HepG2 (cell line): ENCODE measurements around the gene SLC16A3. TPM values are rescaled to one million over a fixed set of nuclear protein-coding genes. Genes with fewer than 3 reads are reported as not detected.
A peak's percentile ranks its signal among the peaks of the same experiment; 100 is the strongest.

Experiments used
- ATF7-NPFF ChIP-seq: sonication (generic); formaldehyde crosslinking; IDR thresholded peaks from 2 replicates; pipeline ENCODE4 v1.8.1; 2023; ENCODE audit warnings: mild to moderate bottlenecking, low read depth, missing genetic modification reagents, moderate library complexity
- BRCA1 ChIP-seq: sonication (generic); formaldehyde crosslinking; IDR thresholded peaks from 2 replicates; pipeline ENCODE4 v1.4.0; 2020; ENCODE audit warnings: missing genetic modification reagents
- DRAP1 ChIP-seq: IDR thresholded peaks from 2 replicates; pipeline ENCODE4 v1.6.1; 2016; ENCODE audit warnings: missing genetic modification reagents, missing compliant biosample characterization
- GFI1 ChIP-seq: sonication (generic); formaldehyde crosslinking; IDR thresholded peaks from 2 replicates; pipeline ENCODE4 v1.5.0; 2020; ENCODE audit warnings: missing genetic modification reagents, mild to moderate bottlenecking, borderline replicate concordance
- HMG20B ChIP-seq: conservative IDR thresholded peaks from 2 replicates; pipeline ENCODE4 v1.6.1; 2016; ENCODE audit warnings: missing genetic modification reagents, missing compliant biosample characterization
- JUNB ChIP-seq: sonication (generic); formaldehyde crosslinking; IDR thresholded peaks from 2 replicates; pipeline ENCODE4 v1.8.0; 2022; ENCODE audit warnings: missing genetic modification reagents, mild to moderate bottlenecking, borderline replicate concordance
- MTA1 ChIP-seq: sonication (generic); formaldehyde crosslinking; IDR thresholded peaks from 2 replicates; pipeline ENCODE4 v1.4.0; 2020; ENCODE audit warnings: missing genetic modification reagents, mild to moderate bottlenecking, borderline replicate concordance
- RBM39 ChIP-seq: fragments of 200-400 bp; formaldehyde crosslinking; IDR thresholded peaks from one replicate; pipeline ENCODE4 v1.6.1; 2018; ENCODE audit warnings: antibody characterized with exemption, mild to moderate bottlenecking, low read depth, low read length; ENCODE audit not compliant: poor library complexity, severe bottlenecking
- SIN3B ChIP-seq: fragments of 150-350 bp; IDR thresholded peaks from 2 replicates; pipeline ENCODE4 v1.6.1; 2014; ENCODE audit warnings: low read length
- TMF1 ChIP-seq: sonication (generic); formaldehyde crosslinking; IDR thresholded peaks from 2 replicates; pipeline ENCODE4 v1.8.1; 2022; ENCODE audit warnings: low read depth, missing genetic modification reagents
- ZNF280D ChIP-seq: sonication (generic); formaldehyde crosslinking; IDR thresholded peaks from 2 replicates; pipeline ENCODE4 v1.5.1; 2020; ENCODE audit warnings: mild to moderate bottlenecking, missing genetic modification reagents
- ZNF343 ChIP-seq: sonication (generic); formaldehyde crosslinking; IDR thresholded peaks from 2 replicates; pipeline ENCODE4 v1.4.0; 2020; ENCODE audit warnings: mild to moderate bottlenecking, missing genetic modification reagents
- ZNF414 ChIP-seq: sonication (generic); formaldehyde crosslinking; IDR thresholded peaks from 2 replicates; pipeline ENCODE4 v1.5.0; 2020; ENCODE audit warnings: missing genetic modification reagents
- ZNF549 ChIP-seq: sonication (generic); formaldehyde crosslinking; IDR thresholded peaks from 2 replicates; pipeline ENCODE4 v1.5.0; 2020; ENCODE audit warnings: missing genetic modification reagents
- ZNF576 ChIP-seq: sonication (generic); formaldehyde crosslinking; IDR thresholded peaks from 2 replicates; pipeline ENCODE4 v1.4.0; 2020; ENCODE audit warnings: mild to moderate bottlenecking, missing genetic modification reagents
- ZNF773 ChIP-seq: sonication (generic); formaldehyde crosslinking; IDR thresholded peaks from 2 replicates; pipeline ENCODE4 v1.4.0; 2020; ENCODE audit warnings: missing genetic modification reagents, borderline replicate concordance
- ZNF816 ChIP-seq: sonication (generic); formaldehyde crosslinking; IDR thresholded peaks from 2 replicates; pipeline ENCODE4 v1.8.0; 2022; ENCODE audit warnings: missing genetic modification reagents, mild to moderate bottlenecking, borderline replicate concordance
- polyA plus RNA-seq, 8 experiments: library from polyadenylated mRNA; depleted of rRNA in 3 of 8; stranded (reverse) in 7 of 8; unstranded in 1 of 8; fragments of >200 nt; fragmentation: Illumina TruSeq in 4 of 8; extraction: Trizol in 4 of 8; gene quantifications; 2 replicates each; pipeline versions ENCODE4 v1.2.1 to v1.2.3, GENCODE V29; 2011 to 2016; ENCODE audit warnings: low read depth in 4 of 8, missing spikeins in 1 of 8, mixed read lengths in 1 of 8; ENCODE audit not compliant: insufficient read depth in 1 of 8
- total RNA-seq, 5 experiments: library from RNA; depleted of rRNA; stranded (reverse); fragments of >200 nt; fragmentation: Illumina TruSeq; extraction: Trizol; gene quantifications; 2 replicates each; pipeline ENCODE4 v1.2.3, GENCODE V29; 2016; ENCODE audit warnings: low read depth in 1 of 5
- TF ChIP-seq, protein P1 (sequence below): sonication (generic); formaldehyde crosslinking; conservative IDR thresholded peaks from 2 replicates; pipeline ENCODE4 v1.4.0; 2020; ENCODE audit warnings: missing genetic modification reagents
- TF ChIP-seq, protein P2 (sequence below): IDR thresholded peaks from 2 replicates; pipeline ENCODE4 v1.6.1; 2016; ENCODE audit warnings: missing compliant biosample characterization, missing genetic modification reagents, borderline replicate concordance

The SLC16A3 gene
- total and polyA plus RNA-seq, 2 of the 13 experiments (the other 11 are each of a cell fraction or from before 2014, with no cell fraction given): 242 to 349 TPM

DNA sequence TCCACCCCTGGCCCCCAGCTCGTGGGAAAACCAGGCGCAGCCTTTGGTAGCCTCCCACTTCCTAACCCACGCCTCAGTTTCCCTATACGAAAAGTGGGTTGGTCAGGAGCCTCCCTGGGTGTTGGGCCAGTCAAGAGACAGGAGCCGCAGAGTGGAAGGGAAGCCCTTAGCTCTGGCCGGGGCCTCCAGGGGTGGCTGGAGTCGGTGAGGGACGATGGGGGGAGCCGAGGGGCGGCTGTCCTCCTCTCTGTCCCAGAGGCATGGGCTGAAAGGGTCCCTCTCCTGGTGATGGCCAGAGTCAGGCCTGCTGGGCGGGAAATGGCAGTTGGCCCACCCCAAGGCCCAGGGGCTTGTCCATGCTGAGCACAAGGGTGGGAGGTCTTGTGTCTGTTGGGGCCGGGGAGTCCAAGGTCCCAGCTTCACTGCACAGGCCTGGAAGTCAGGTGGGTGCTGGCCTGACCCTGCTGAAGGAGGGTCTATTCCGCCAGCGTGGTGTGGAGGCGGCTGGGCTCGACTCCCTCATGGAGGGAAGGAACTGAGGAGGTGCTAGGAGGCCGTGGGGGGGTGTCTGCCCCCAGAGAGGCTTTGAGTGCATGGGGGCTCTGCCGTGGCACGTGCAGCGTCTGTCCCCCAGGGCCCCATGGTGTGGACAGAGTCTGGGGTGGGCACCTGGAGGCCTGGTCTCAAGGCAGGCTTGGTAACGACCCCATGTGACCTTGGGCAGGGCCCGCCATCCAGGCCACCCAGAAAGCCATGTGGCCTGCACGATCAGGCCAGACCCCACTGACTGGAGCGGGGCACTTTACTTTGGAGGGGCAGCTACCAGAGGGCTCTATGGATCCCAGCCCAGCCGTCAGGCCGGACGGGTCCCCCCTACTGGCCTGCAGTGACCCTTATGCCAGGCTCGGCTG is 1.1 kb downstream of the SLC16A3 start (continued):
- no peak for TF ChIP-seq ZNF280D (CRISPR knock-in tag)
- no peak for TF ChIP-seq SIN3B
- no peak for TF ChIP-seq DRAP1 (CRISPR knock-in tag)
- TF ChIP-seq JUNB (CRISPR knock-in tag): no peak; the same call in 1 of the 2 replicates
- peak; percentile 3; the same call in 1 of the 2 replicates for TF ChIP-seq GFI1 (CRISPR knock-in tag)
- TF ChIP-seq HMG20B: no peak
- TF ChIP-seq MTA1 (CRISPR knock-in tag): no peak
- TF ChIP-seq TMF1: no peak
- TF ChIP-seq, protein P1, sequence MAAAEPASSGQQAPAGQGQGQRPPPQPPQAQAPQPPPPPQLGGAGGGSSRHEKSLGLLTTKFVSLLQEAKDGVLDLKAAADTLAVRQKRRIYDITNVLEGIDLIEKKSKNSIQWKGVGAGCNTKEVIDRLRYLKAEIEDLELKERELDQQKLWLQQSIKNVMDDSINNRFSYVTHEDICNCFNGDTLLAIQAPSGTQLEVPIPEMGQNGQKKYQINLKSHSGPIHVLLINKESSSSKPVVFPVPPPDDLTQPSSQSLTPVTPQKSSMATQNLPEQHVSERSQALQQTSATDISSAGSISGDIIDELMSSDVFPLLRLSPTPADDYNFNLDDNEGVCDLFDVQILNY (CRISPR knock-in tag): peak; percentile 38; the same call in 1 of the 2 replicates
- TF ChIP-seq, protein P2, sequence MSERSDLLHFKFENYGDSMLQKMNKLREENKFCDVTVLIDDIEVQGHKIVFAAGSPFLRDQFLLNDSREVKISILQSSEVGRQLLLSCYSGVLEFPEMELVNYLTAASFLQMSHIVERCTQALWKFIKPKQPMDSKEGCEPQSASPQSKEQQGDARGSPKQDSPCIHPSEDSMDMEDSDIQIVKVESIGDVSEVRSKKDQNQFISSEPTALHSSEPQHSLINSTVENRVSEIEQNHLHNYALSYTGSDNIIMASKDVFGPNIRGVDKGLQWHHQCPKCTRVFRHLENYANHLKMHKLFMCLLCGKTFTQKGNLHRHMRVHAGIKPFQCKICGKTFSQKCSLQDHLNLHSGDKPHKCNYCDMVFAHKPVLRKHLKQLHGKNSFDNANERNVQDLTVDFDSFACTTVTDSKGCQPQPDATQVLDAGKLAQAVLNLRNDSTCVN (CRISPR knock-in tag): peak; percentile 44; the same call in 1 of the 2 replicates
- peak; percentile 10 for TF ChIP-seq RBM39
- TF ChIP-seq ZNF549: no peak
- TF ChIP-seq ZNF773: no peak; the same call in 1 of the 2 replicates
- peak; percentile 13; the same call in 1 of the 2 replicates for TF ChIP-seq ZNF816 (CRISPR knock-in tag)
- no peak for TF ChIP-seq ZNF576 (CRISPR knock-in tag)
- TF ChIP-seq ZNF343: peak; percentile 16; the same call in 1 of the 2 replicates
- TF ChIP-seq BRCA1 (CRISPR knock-in tag): no peak
- peak; percentile 13; the same call in 1 of the 2 replicates for TF ChIP-seq ATF7-NPFF (CRISPR knock-in tag)
- TF ChIP-seq ZNF414 (CRISPR knock-in tag): peak; percentile 18; the same call in 1 of the 2 replicates
